GM21423 (cell line): ENCODE results near the gene C1QTNF9.
"Not testable (repeated sequence)": the region's sequence is repeated elsewhere in the genome, so short reads cannot be mapped to it uniquely, and the experiment has no call there.

Experiments
- ATAC-seq: cut with Tn5 transposase; IDR thresholded peaks from one replicate; pipeline ENCODE4 v1.9.1; 2021; ENCODE audit warnings: mild to moderate bottlenecking, moderate library complexity; ENCODE audit not compliant: unreplicated experiment

C1QTNF9 gene

DNA sequence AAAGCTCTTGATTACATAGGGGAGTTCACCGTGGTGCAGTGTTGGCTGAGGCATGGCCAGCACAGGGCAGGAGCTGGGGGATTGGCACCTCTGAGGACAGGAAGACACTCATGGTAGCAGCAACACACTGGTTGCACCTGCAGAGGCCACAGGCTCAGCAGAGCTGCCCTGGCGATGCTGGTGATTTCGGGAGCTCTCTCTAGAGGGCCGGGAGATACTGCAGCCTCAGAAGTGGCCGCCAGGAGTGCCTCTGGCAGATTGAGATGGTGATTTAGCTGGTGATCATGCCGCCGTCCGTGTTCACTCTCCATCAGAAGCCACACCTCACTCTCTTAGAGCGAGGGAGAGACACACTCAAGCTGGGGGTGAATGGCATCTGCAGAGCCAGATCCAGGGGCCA, 49.9 kb downstream of the C1QTNF9 start:
- ATAC-seq: not testable (repeated sequence)

DNA sequence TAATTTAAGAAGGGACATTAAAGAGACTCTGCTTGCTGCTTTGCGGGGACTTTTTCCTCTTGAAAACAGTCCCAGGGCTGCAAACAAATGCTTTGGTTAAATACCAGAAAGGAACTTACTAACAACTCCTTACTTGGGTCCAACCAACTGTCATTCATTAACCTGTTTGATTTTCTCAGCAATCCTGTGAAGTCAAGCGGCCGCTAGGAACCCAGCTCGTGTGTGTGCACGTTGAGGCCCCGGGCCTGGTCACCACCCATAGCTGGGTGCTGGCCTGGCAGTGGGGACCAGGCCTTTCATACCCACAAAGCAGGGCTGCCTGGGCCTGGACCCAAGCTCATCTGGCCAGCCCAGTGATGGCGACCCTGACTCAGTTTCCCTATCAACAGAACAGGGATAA, 50.7 kb downstream of the C1QTNF9 start:
- no peak for ATAC-seq

DNA sequence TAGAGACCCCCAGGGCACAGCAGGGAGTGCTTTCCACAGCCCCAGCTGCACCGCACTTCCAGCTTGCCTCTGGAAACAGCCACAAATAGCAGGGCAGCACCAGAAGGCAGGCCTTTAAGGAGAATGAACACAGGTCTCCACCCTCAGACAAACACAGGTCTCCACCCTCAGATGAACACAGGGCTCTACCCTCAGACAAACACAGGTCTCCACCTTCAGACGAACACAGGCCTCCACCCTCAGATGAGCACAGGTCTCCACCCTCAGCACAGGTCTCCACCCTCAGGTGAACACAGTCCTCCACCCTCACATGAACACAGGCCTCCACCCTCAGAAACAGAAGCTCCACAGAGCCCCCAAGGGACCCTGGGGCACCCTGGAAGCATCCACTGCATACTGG, 51.7 kb downstream of the C1QTNF9 start:
- ATAC-seq: no peak

DNA sequence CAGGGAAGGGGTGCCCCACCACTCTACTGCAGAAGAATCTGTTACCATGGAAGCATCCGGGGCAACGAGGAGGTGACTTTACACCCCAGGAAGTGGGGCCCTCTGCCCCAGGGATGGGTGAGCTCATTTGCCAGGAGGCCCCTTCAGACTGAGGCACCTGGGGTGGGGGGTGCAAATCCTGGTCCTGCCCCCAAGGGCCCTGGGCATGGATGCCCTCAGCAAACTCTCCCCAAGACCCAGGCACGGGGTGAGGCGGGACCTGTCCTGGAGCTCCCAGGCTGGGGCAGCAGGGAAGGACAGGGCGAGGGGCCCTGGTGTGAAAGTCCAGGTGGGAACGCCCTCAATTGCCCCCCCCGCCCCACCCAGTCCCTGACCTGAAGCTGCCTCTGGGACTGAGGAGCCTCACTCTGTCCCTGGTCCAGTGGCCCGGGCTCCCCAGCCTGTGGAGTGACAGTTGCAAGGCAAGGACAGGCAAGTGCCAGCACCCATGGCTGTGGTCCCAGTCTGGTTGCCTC, 52.5 kb downstream of the C1QTNF9 start:
- ATAC-seq: no peak

DNA sequence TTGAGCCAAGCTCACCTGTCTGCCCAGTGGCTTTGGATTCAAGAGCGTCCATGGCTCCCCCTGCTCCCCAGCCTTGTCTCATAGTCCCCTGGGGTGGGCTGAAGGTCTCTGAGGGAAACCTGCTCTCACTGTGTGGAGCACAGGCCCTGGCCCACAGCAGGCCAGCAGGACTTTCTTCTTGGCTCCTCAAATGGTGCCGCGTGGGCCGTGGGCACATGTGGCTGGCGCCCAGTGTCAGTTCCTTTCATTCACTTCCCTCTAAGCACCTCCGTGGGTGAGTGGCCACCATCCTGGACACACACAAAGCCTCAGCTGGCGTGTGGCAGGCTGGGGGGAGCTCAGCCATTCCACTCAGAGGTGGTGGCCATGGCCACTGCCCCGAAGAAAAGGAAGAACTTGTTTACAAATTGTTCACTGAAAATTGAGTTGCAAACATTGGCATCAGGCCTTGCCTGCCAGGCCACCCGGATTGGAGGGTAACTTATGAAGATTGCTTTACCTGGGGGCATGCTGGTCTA, 53.1 kb downstream of the C1QTNF9 start:
- ATAC-seq: no peak

DNA sequence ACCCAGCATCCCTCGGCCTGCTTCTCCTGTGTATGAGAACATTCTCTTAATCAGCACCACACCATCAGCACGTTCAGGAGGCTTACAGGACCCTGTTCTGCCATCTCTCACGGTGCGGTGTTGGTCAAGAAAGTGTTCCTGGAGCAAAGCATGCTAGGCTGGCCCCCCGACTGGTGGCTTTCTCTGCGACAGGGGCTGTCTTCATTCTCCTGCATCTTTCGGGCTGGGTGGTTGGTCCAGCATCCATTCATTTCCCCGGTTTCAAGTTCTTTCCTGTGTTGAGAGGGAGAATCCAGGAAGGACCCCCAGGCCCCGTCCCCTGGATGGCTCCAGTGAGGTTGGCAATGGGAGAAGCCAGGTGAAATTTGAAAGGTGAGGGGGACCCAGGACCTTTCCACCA, 55.8 kb downstream of the C1QTNF9 start:
- ATAC-seq: no peak

DNA sequence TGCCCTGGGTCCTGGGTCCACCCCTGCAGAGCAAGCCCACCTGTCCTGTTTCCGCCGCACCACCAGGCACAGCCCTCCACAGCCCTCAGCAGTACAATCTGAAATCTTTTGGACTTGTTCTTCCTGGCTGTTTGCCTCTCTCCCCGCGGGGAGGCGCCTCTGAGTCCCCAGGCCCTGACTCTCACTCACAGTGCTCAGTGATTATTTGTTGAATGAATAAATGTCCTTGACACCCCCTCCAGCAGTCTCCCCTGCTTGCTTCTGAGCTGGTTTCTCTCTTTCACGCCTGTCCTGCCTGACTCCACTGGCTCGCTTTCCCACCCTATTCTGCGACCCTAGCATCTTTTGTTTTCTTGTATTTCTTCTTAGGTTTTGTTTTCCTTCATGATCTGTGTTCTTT, 56.9 kb downstream of the C1QTNF9 start:
- not testable (repeated sequence) for ATAC-seq

DNA sequence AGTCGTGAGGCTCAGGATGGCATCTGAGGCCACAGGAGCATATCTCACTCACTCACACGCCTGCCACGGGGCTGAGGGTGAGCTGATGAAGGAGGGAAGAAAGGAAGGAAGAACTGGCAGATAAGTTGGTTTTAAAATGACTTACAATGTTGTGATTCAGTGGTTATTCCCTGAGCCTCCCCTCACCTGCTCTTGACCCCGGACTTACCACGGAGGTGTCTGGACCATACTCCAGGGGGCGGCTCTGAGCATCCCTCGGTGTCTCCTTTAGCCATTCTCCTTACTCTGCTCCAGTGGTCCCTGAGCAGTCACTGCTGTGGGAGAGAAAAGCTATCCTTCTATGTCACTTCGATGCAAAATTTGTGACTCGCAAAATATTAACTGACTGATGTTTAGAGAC, 61.9 kb downstream of the C1QTNF9 start:
- ATAC-seq: not testable (repeated sequence)
